HepG2 (cell line): ENCODE data around the gene MYL9. TPM values are rescaled to one million over a fixed set of nuclear protein-coding genes. Genes with fewer than 3 reads are reported as not detected.

Experiments used
- ARNTL ChIP-seq: sonication (generic); formaldehyde crosslinking; IDR thresholded peaks from 2 replicates; pipeline ENCODE4 v1.4.0; 2020; ENCODE audit warnings: mild to moderate bottlenecking, missing genetic modification reagents
- ATF7-NPFF ChIP-seq: sonication (generic); formaldehyde crosslinking; IDR thresholded peaks from 2 replicates; pipeline ENCODE4 v1.8.1; 2023; ENCODE audit warnings: mild to moderate bottlenecking, low read depth, missing genetic modification reagents, moderate library complexity
- ATM ChIP-seq: fragments of 450-650 bp; IDR thresholded peaks from 2 replicates; pipeline ENCODE4 v1.7.1; 2017; ENCODE audit warnings: mild to moderate bottlenecking, borderline replicate concordance
- BATF2 ChIP-seq: sonication (generic); formaldehyde crosslinking; IDR thresholded peaks from 2 replicates; pipeline ENCODE4 v1.8.0; 2022; ENCODE audit warnings: mild to moderate bottlenecking, missing genetic modification reagents, moderate library complexity
- CBX2 ChIP-seq, 2 experiments: fragments of 200-600 bp in 1 of 2; sonication (generic); formaldehyde crosslinking in 1 of 2; IDR thresholded peaks; 2 replicates each; pipeline versions ENCODE4 v1.7.0 to v1.8.1; 2018 to 2022; ENCODE audit warnings: low read depth in 2 of 2, low read length in 1 of 2, mild to moderate bottlenecking in 1 of 2, missing genetic modification reagents in 1 of 2
- JDP2 ChIP-seq: sonication (generic); formaldehyde crosslinking; IDR thresholded peaks from 2 replicates; pipeline ENCODE4 v1.8.1; 2022; ENCODE audit warnings: missing genetic modification reagents, borderline replicate concordance
- KLF11 ChIP-seq: IDR thresholded peaks from 2 replicates; pipeline ENCODE4 v1.6.1; 2016; ENCODE audit warnings: missing compliant biosample characterization
- MED1 ChIP-seq: sonication (generic); formaldehyde crosslinking; IDR thresholded peaks from 2 replicates; pipeline ENCODE4 v1.4.0; 2020; ENCODE audit warnings: missing genetic modification reagents
- MZF1 ChIP-seq: sonication (generic); formaldehyde crosslinking; IDR thresholded peaks from 2 replicates; pipeline ENCODE4 v1.8.1; 2023; ENCODE audit warnings: mild to moderate bottlenecking, missing genetic modification reagents, borderline replicate concordance
- PHF5A ChIP-seq: IDR thresholded peaks from one replicate; pipeline ENCODE4 v1.6.1; 2018; ENCODE audit warnings: low read depth, missing genetic modification reagents; ENCODE audit not compliant: unreplicated experiment
- POLR2AphosphoS2 ChIP-seq: IDR thresholded peaks from 2 replicates; pipeline ENCODE4 v1.6.1; 2011; ENCODE audit warnings: low read depth, low read length, improper control_type of control experiment
- SIX1 ChIP-seq: sonication (generic); formaldehyde crosslinking; IDR thresholded peaks from 2 replicates; pipeline ENCODE4 v1.4.0; 2020; ENCODE audit warnings: missing genetic modification reagents, borderline replicate concordance
- SMAD1 ChIP-seq: sonication (generic); formaldehyde crosslinking; IDR thresholded peaks from 2 replicates; pipeline ENCODE4 v1.4.0; 2020; ENCODE audit warnings: missing genetic modification reagents, low read depth, mild to moderate bottlenecking, borderline replicate concordance
- SP1 ChIP-seq, 2 experiments: fragments of 450-650 bp in 1 of 2; sonication (generic) in 1 of 2; formaldehyde crosslinking in 1 of 2; IDR thresholded peaks; 2 replicates each; pipeline versions ENCODE4 v1.4.0 to v1.6.1; 2016 to 2020; ENCODE audit warnings: missing genetic modification reagents in 1 of 2
- TRIM24 ChIP-seq: sonication (generic); formaldehyde crosslinking; IDR thresholded peaks from 2 replicates; pipeline ENCODE4 v1.8.0; 2022; ENCODE audit warnings: mild to moderate bottlenecking, missing genetic modification reagents
- ZFP36L1 ChIP-seq: sonication (generic); formaldehyde crosslinking; IDR thresholded peaks from 2 replicates; pipeline ENCODE4 v1.8.0; 2022; ENCODE audit warnings: mild to moderate bottlenecking, missing genetic modification reagents, moderate library complexity
- ZMAT3 ChIP-seq: sonication (generic); formaldehyde crosslinking; conservative IDR thresholded peaks from 2 replicates; pipeline ENCODE4 v1.7.0; 2021; ENCODE audit warnings: missing genetic modification reagents
- ZNF101 ChIP-seq: sonication (generic); formaldehyde crosslinking; IDR thresholded peaks from 2 replicates; pipeline ENCODE4 v1.4.0; 2020; ENCODE audit warnings: mild to moderate bottlenecking, low read depth, missing genetic modification reagents, borderline replicate concordance
- ZNF230 ChIP-seq: sonication (generic); formaldehyde crosslinking; IDR thresholded peaks from 2 replicates; pipeline ENCODE4 v1.4.0; 2020; ENCODE audit warnings: mild to moderate bottlenecking, missing genetic modification reagents
- ZNF326 ChIP-seq: sonication (generic); formaldehyde crosslinking; IDR thresholded peaks from 2 replicates; pipeline ENCODE4 v1.4.0; 2020; ENCODE audit warnings: missing genetic modification reagents, borderline replicate concordance
- ZUFSP ChIP-seq: sonication (generic); formaldehyde crosslinking; IDR thresholded peaks from 2 replicates; pipeline ENCODE4 v1.9.0; 2021; ENCODE audit warnings: missing genetic modification reagents, mild to moderate bottlenecking, borderline replicate concordance
- polyA plus RNA-seq, 8 experiments: library from polyadenylated mRNA; depleted of rRNA in 3 of 8; stranded (reverse) in 7 of 8; unstranded in 1 of 8; fragments of >200 nt; fragmentation: Illumina TruSeq in 4 of 8; extraction: Trizol in 4 of 8; gene quantifications; 2 replicates each; pipeline versions ENCODE4 v1.2.1 to v1.2.3, GENCODE V29; 2011 to 2016; ENCODE audit warnings: low read depth in 4 of 8, missing spikeins in 1 of 8, mixed read lengths in 1 of 8; ENCODE audit not compliant: insufficient read depth in 1 of 8
- total RNA-seq, 5 experiments: library from RNA; depleted of rRNA; stranded (reverse); fragments of >200 nt; fragmentation: Illumina TruSeq; extraction: Trizol; gene quantifications; 2 replicates each; pipeline ENCODE4 v1.2.3, GENCODE V29; 2016; ENCODE audit warnings: low read depth in 1 of 5
- TF ChIP-seq, protein P1 (sequence below): sonication (generic); formaldehyde crosslinking; conservative IDR thresholded peaks from 2 replicates; pipeline ENCODE4 v1.8.0; 2022; ENCODE audit warnings: missing genetic modification reagents
- TF ChIP-seq, protein P2 (sequence below): IDR thresholded peaks from 2 replicates; pipeline ENCODE4 v1.6.1; 2016; ENCODE audit warnings: low read depth
- TF ChIP-seq, protein P3 (sequence below): sonication (generic); formaldehyde crosslinking; IDR thresholded peaks from 2 replicates; pipeline ENCODE4 v1.8.0; 2022; ENCODE audit warnings: missing genetic modification reagents, low read depth, mild to moderate bottlenecking, borderline replicate concordance

The MYL9 gene
- total and polyA plus RNA-seq, 2 of the 13 experiments (the other 11 are each of a cell fraction or from before 2014, with no cell fraction given) = 0.87 to 2.2 TPM

GRCh38 chr20:36573798-36574365 is 32.6 kb downstream of the MYL9 start (continued):
- TF ChIP-seq, protein P1, sequence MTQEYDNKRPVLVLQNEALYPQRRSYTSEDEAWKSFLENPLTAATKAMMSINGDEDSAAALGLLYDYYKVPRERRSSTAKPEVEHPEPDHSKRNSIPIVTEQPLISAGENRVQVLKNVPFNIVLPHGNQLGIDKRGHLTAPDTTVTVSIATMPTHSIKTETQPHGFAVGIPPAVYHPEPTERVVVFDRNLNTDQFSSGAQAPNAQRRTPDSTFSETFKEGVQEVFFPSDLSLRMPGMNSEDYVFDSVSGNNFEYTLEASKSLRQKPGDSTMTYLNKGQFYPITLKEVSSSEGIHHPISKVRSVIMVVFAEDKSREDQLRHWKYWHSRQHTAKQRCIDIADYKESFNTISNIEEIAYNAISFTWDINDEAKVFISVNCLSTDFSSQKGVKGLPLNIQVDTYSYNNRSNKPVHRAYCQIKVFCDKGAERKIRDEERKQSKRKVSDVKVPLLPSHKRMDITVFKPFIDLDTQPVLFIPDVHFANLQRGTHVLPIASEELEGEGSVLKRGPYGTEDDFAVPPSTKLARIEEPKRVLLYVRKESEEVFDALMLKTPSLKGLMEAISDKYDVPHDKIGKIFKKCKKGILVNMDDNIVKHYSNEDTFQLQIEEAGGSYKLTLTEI (CRISPR knock-in tag) = no peak
- TF ChIP-seq ZFP36L1 (CRISPR knock-in tag) = 0 out of 2 replicates have a peak, but pooled peaks have one; percentile 10
- no peak for TF ChIP-seq ATM
- no peak for TF ChIP-seq ZNF230
- TF ChIP-seq KLF11 (CRISPR knock-in tag) = 0 out of 2 replicates have a peak, but pooled peaks have one; percentile 2
- no peak for TF ChIP-seq ZUFSP (CRISPR knock-in tag)
- TF ChIP-seq ZNF101 (CRISPR knock-in tag) = no peak
- TF ChIP-seq ATF7-NPFF (CRISPR knock-in tag) = 0 out of 2 replicates have a peak, but pooled peaks have one; percentile 13
- no peak for TF ChIP-seq SMAD1 (CRISPR knock-in tag)
- no peak for TF ChIP-seq JDP2 (CRISPR knock-in tag)
- no peak for TF ChIP-seq TRIM24
- no peak for TF ChIP-seq CBX2 (IDR thresholded peaks at IDR 0.05; ENCODE audit: low read depth, low read length)
- TF ChIP-seq CBX2 (CRISPR knock-in tag; IDR thresholded peaks at IDR 0.05; ENCODE audit: low read depth) = no peak; the same call in 1 of the 2 replicates
- TF ChIP-seq PHF5A (CRISPR knock-in tag) = no peak
- no peak; the same call in 1 of the 2 replicates for TF ChIP-seq ARNTL (CRISPR knock-in tag)
- no peak for TF ChIP-seq SIX1 (CRISPR knock-in tag)
- no peak for TF ChIP-seq MED1 (CRISPR knock-in tag)
- no peak for TF ChIP-seq ZNF326 (CRISPR knock-in tag)
- no peak for TF ChIP-seq SP1 (IDR thresholded peaks at IDR 0.05)
- TF ChIP-seq SP1 (CRISPR knock-in tag; IDR thresholded peaks at IDR 0.05) = no peak
- no peak for TF ChIP-seq ZMAT3 (CRISPR knock-in tag)
- TF ChIP-seq BATF2 (CRISPR knock-in tag) = no peak; the same call in 1 of the 2 replicates
- TF ChIP-seq, protein P2, sequence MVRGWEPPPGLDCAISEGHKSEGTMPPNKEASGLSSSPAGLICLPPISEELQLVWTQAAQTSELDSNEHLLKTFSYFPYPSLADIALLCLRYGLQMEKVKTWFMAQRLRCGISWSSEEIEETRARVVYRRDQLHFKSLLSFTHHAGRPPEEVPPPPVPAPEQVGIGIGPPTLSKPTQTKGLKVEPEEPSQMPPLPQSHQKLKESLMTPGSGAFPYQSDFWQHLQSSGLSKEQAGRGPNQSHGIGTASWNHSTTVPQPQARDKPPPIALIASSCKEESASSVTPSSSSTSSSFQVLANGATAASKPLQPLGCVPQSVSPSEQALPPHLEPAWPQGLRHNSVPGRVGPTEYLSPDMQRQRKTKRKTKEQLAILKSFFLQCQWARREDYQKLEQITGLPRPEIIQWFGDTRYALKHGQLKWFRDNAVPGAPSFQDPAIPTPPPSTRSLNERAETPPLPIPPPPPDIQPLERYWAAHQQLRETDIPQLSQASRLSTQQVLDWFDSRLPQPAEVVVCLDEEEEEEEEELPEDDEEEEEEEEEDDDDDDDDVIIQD (CRISPR knock-in tag) = no peak
- no peak for TF ChIP-seq POLR2AphosphoS2
- TF ChIP-seq, protein P3, sequence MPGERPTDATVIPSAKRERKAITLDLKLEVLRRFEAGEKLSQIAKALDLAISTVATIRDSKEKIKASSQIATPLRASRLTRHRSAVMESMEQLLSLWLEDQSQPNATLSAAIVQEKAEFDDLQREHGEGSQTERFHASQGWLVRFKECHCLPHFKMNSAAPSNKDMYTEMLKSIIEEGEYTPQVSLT = no peak
- no peak for TF ChIP-seq MZF1 (CRISPR knock-in tag)
